Mesenchymal stem cell (in vitro differentiated cells and primary cell): ENCODE data around the gene ABTB2.

ENCODE experiments used
- DNase-seq: peaks from one replicate; pipeline ENCODE4 v3.0.0-alpha.2; 2013
- H2AFZ ChIP-seq: one replicate; pipeline ENCODE4 v1.6.1; 2013; ENCODE audit warnings: low read depth, mild to moderate bottlenecking, control low read depth, inconsistent platforms, low read length, moderate library complexity
- H2AK5ac ChIP-seq: 2 replicates; pipeline ENCODE4 v1.6.1; 2013; ENCODE audit warnings: low read length, moderate library complexity, mild to moderate bottlenecking, inconsistent platforms; ENCODE audit not compliant: severe bottlenecking
- H2BK120ac ChIP-seq: one replicate; pipeline ENCODE4 v1.6.1; 2013; ENCODE audit warnings: low read depth, mild to moderate bottlenecking, inconsistent platforms, low read length, moderate library complexity
- H2BK12ac ChIP-seq, 2 experiments: one replicate each; pipeline ENCODE4 v1.6.1; 2013; ENCODE audit warnings: inconsistent platforms in 2 of 2, low read length in 2 of 2, mild to moderate bottlenecking in 2 of 2, moderate library complexity in 2 of 2, control low read depth in 1 of 2
- H2BK15ac ChIP-seq: one replicate; pipeline ENCODE4 v1.6.1; 2013; ENCODE audit warnings: mild to moderate bottlenecking, low read depth, inconsistent platforms; ENCODE audit not compliant: poor library complexity, severe bottlenecking
- H2BK5ac ChIP-seq: 2 replicates; pipeline ENCODE4 v1.6.1; 2013; ENCODE audit warnings: low read depth, mild to moderate bottlenecking, low read length, control low read depth, inconsistent platforms; ENCODE audit not compliant: poor library complexity, severe bottlenecking
- H3K14ac ChIP-seq, 2 experiments: one replicate each; pipeline ENCODE4 v1.6.1; 2013; ENCODE audit warnings: inconsistent platforms in 2 of 2, low read length in 2 of 2, control low read depth in 1 of 2, mild to moderate bottlenecking in 1 of 2, moderate library complexity in 1 of 2
- H3K18ac ChIP-seq, 2 experiments: one replicate each; pipeline ENCODE4 v1.6.1; 2013; ENCODE audit warnings: inconsistent platforms in 2 of 2, low read length in 2 of 2, control low read depth in 1 of 2, low read depth in 1 of 2, mild to moderate bottlenecking in 1 of 2
- H3K23ac ChIP-seq, 2 experiments: one replicate each; pipeline ENCODE4 v1.6.1; 2013; ENCODE audit warnings: inconsistent platforms in 2 of 2, low read length in 2 of 2, mild to moderate bottlenecking in 2 of 2, moderate library complexity in 2 of 2, control low read depth in 1 of 2
- H3K27ac ChIP-seq: 2 replicates; pipeline ENCODE4 v1.5.1; 2013; ENCODE audit warnings: mild to moderate bottlenecking, moderate library complexity, low read length, control low read depth, inconsistent platforms; ENCODE audit not compliant: poor library complexity, severe bottlenecking
- H3K27me3 ChIP-seq, 2 experiments: 2 replicates each; pipeline versions ENCODE4 v1.6.1 to v1.7.0; 2013; ENCODE audit warnings: low read length in 2 of 2, mild to moderate bottlenecking in 2 of 2, moderate library complexity in 2 of 2, control low read depth in 1 of 2, inconsistent platforms in 1 of 2; ENCODE audit not compliant: control insufficient read depth in 1 of 2, insufficient read depth in 1 of 2
- H3K36me3 ChIP-seq, 2 experiments: 2 replicates each; pipeline versions ENCODE4 v1.6.1 to v1.7.0; 2013; ENCODE audit warnings: low read length in 2 of 2, control low read depth in 1 of 2, inconsistent platforms in 1 of 2, low read depth in 1 of 2, mild to moderate bottlenecking in 1 of 2; ENCODE audit not compliant: insufficient read depth in 2 of 2, control insufficient read depth in 1 of 2
- H3K4ac ChIP-seq, 2 experiments: one replicate each; pipeline ENCODE4 v1.6.1; 2013; ENCODE audit warnings: inconsistent platforms in 2 of 2, low read length in 2 of 2, mild to moderate bottlenecking in 2 of 2, moderate library complexity in 2 of 2, control low read depth in 1 of 2, low read depth in 1 of 2
- H3K4me1 ChIP-seq: 2 replicates; pipeline ENCODE4 v1.6.1; 2013; ENCODE audit warnings: low read depth, low read length, control low read depth; ENCODE audit not compliant: control insufficient read depth, insufficient read depth
- H3K4me2 ChIP-seq: 2 replicates; pipeline ENCODE4 v1.6.1; 2013; ENCODE audit warnings: low read length, mild to moderate bottlenecking, inconsistent platforms; ENCODE audit not compliant: poor library complexity, severe bottlenecking
- H3K4me3 ChIP-seq, 2 experiments: 2 replicates each; pipeline versions ENCODE4 v1.5.1 to v1.7.0; 2013; ENCODE audit warnings: low read length in 2 of 2, mild to moderate bottlenecking in 2 of 2, control low read depth in 1 of 2, low read depth in 1 of 2; ENCODE audit not compliant: insufficient read depth in 1 of 2
- H3K79me1 ChIP-seq: replicated peaks from 2 replicates; pipeline ENCODE4 v1.6.1; 2013; ENCODE audit warnings: mild to moderate bottlenecking, control low read depth, low read length, inconsistent platforms; ENCODE audit not compliant: poor library complexity, severe bottlenecking
- H3K9ac ChIP-seq: 2 replicates; pipeline ENCODE4 v1.7.0; 2013; ENCODE audit warnings: mild to moderate bottlenecking, low read length, moderate library complexity
- H3K9me3 ChIP-seq: 2 replicates; pipeline ENCODE4 v1.7.0; 2013; ENCODE audit warnings: mild to moderate bottlenecking, low read length; ENCODE audit not compliant: control insufficient read depth
- H4K8ac ChIP-seq: one replicate; pipeline ENCODE4 v1.6.1; 2013; ENCODE audit warnings: inconsistent platforms, mild to moderate bottlenecking, low read length, moderate library complexity
- H4K91ac ChIP-seq: one replicate; pipeline ENCODE4 v1.6.1; 2013; ENCODE audit warnings: mild to moderate bottlenecking, low read length, inconsistent platforms
- WGBS: methylation state at CpG from one replicate; pipeline ENCODE4 v1.1.7; 2013; ENCODE audit warnings: mixed read lengths; 5-methylcytosine and 5-hydroxymethylcytosine counted together

The ABTB2 gene

DNA sequence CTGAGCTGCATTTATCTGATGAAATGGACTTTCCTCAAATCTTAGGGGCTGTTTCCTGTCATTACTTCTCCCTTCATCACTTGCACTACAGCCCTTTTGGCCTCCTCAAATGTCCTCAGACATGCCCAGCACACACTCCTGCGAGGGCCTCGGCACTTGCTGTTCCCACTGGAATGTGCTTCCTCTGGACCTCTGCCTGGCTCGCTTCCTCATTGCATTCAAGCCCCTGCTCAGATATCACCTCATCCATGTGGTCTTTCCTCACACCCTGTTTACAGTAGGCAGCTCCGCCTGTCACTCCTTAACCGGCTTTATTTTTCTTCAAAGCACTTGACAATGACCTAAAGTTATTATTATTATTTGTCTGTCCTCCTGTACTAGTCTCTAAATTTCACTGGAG lies 243.3 kb downstream of the ABTB2 start:
- H3K14ac ChIP-seq, result no peak overlapping the region
- H3K79me1 ChIP-seq, result peaks cover 42% of the 10 kb centered on the region
- no peak overlapping the region for H2BK15ac ChIP-seq
- no peak overlapping the region for H2AK5ac ChIP-seq
- H4K91ac ChIP-seq, result no peak overlapping the region
- DNase-seq, result no peak
- 96% methylated on average over 3 of the region's 5 CpGs for WGBS
- H3K4me2 ChIP-seq, result no peak overlapping the region
- H3K4me1 ChIP-seq, result peaks cover 4% of the 10 kb centered on the region
- no peak overlapping the region for H4K8ac ChIP-seq
- H3K23ac ChIP-seq, result no peak overlapping the region
- no peak overlapping the region for H3K9ac ChIP-seq
- no peak overlapping the region for H3K18ac ChIP-seq
- H3K9me3 ChIP-seq, result no peaks in the 10 kb centered on the region
- H2AFZ ChIP-seq, result no peak overlapping the region
- H2BK12ac ChIP-seq, result no peak overlapping the region
- H3K36me3 ChIP-seq, result peaks cover 55 to 96% of the 10 kb centered on the region in 2 experiments
- H3K4ac ChIP-seq, result no peak overlapping the region
- H3K4me3 ChIP-seq, result no peak overlapping the region
- no peaks in the 10 kb centered on the region for H3K27me3 ChIP-seq
- no peak overlapping the region for H2BK120ac ChIP-seq
- H3K27ac ChIP-seq, result no peak overlapping the region
- no peak overlapping the region for H2BK5ac ChIP-seq

DNA sequence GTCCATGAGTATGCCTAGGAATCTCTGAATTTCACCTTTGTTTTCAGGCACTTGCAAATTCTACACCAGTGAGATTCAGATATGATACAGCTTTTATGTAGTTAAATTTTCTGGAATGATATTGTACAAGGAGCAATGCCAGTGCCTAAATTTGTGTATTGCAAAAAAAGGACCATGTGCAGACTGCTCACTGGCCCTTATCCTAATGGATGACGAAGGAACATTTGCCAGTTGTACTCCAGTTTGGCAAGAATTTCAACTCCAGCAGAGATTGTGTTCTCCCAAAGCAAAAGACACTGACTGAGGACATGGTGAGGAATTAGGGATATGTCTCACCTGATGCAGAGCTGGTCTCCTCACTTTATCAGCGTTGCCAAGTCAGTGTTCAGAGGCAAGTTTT lies 243.8 kb downstream of the ABTB2 start:
- no peak overlapping the region for H4K91ac ChIP-seq

DNA sequence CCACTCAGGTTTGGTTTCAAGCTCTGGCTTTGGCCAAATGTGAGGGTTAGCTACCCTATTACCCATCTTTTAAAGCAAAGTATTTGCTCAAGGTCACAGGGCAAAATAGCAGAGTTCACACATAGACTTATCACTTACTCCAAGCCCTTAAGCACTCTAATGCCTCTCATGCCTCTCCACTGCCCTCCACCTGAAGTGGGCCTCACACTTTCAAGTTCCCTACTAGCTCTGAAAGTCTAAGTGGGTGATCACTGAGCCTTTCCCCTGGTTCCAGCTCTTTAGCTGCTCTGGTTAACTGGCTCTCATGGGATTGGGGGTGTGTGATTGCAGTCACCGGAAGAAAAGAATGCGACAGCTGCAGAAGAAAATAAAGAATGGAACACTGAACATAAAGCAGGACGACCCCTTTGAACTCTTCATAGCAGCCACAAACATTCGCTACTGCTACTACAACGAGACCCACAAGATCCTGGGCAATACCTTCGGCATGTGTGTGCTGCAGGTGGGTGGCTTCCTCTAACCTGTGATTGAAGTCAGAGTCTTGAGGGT lies 246.0 kb downstream of the ABTB2 start:
- Histone ChIP-seq H3K79me1 (peaks cover 41% of the 10 kb centered on the region), H2BK5ac (no peak overlapping the region), H3K14ac (no peak overlapping the region), H2BK120ac (no peak overlapping the region), H3K36me3 (peaks cover 36 to 84% of the 10 kb centered on the region in 2 experiments), H4K8ac (no peak overlapping the region), H3K23ac (no peak overlapping the region), H3K27me3 (no peaks in the 10 kb centered on the region), H2AFZ (no peak overlapping the region), H3K18ac (no peak overlapping the region), H4K91ac (no peak overlapping the region), H3K9ac (no peak overlapping the region), H3K4me2 (no peak overlapping the region), H2AK5ac (no peak overlapping the region), H3K27ac (no peak overlapping the region), H2BK12ac (no peak overlapping the region), H3K4me1 (peaks cover 5% of the 10 kb centered on the region), H3K9me3 (no peaks in the 10 kb centered on the region), H3K4ac (no peak overlapping the region), H2BK15ac (no peak overlapping the region), H3K4me3 (no peak overlapping the region)
- 100% methylated on average over 5 of the region's 6 CpGs for WGBS
- no peak for DNase-seq

More for the DNA sequence above, 243.8 kb downstream of the ABTB2 start:
- Histone ChIP-seq H3K9me3 (no peaks in the 10 kb centered on the region), H3K4me3 (no peak overlapping the region), H3K18ac (no peak overlapping the region), H3K14ac (no peak overlapping the region), H3K9ac (no peak overlapping the region), H4K8ac (no peak overlapping the region), H3K4me1 (peaks cover 4% of the 10 kb centered on the region), H2AFZ (no peak overlapping the region), H3K27ac (no peak overlapping the region), H2BK15ac (no peak overlapping the region), H3K4ac (no peak overlapping the region), H2BK12ac (no peak overlapping the region), H3K4me2 (no peak overlapping the region), H3K36me3 (peaks cover 52 to 96% of the 10 kb centered on the region in 2 experiments), H3K79me1 (peaks cover 44% of the 10 kb centered on the region), H2BK120ac (no peak overlapping the region), H3K23ac (no peak overlapping the region), H3K27me3 (no peaks in the 10 kb centered on the region), H2BK5ac (no peak overlapping the region), H2AK5ac (no peak overlapping the region)
- DNase-seq, result no peak
- WGBS, result 100% methylated on average over 2 of the region's 2 CpGs

DNA sequence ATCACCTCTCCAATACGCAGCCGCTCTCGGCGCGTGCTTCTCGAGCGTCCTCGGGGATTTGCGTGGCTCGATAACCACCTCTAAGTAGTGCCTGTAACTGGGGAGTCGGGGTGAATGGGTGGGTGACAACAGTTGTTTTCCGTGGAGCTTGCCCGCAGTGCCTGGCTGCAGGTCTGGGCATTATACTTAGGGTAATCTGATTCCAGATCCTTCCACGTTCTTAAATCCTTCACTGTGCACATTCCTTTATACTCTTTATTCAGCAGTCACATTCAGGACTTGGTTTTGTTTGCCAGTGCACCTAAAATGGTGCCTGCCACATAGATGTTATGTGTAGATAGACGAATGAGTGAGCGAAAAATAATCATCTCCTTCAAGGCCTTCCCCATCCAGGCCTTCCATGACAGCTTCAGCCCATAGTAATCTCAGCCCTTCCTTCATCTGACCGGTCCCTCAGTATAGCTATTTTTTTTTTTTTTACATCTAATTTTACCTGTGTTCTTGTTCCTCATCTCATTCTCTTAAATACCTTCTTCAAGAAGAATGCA lies 251.8 kb downstream of the ABTB2 start:
- Histone ChIP-seq H3K79me1 (peaks cover 22% of the 10 kb centered on the region), H2AK5ac (no peak overlapping the region), H3K4ac (peak overlapping the region; percentile 36 to 42), H2BK15ac (no peak overlapping the region), H3K27me3 (no peaks in the 10 kb centered on the region), H4K8ac (peak overlapping the region; percentile 71), H4K91ac (no peak overlapping the region), H3K14ac (no peak overlapping the region), H3K9ac (peak overlapping the region; percentile 96), H2AFZ (peak overlapping the region; percentile 33), H2BK5ac (no peak overlapping the region), H3K18ac (peak overlapping the region; percentile 33 to 44), H2BK120ac (no peak overlapping the region), H3K4me3 (peak overlapping the region; percentile 73 to 95), H2BK12ac (no peak overlapping the region), H3K36me3 (peaks cover 8 to 53% of the 10 kb centered on the region in 2 experiments), H3K9me3 (no peaks in the 10 kb centered on the region), H3K4me1 (peaks cover 3% of the 10 kb centered on the region), H3K27ac (peak overlapping the region; percentile 88), H3K4me2 (peak overlapping the region; percentile 4), H3K23ac (peak overlapping the region in 1 of 2 experiments; percentile 36)
- DNase-seq, result no peak
- WGBS, result 2% methylated on average over 9 of the region's 17 CpGs
